Mesothelial cell of epicardium (in vitro differentiated cells): Measurements from ENCODE around the gene HMGN4. TPM values are rescaled to one million over a fixed set of nuclear protein-coding genes. Genes with fewer than 3 reads are reported as not detected.
"Not testable (repeated sequence)": the region's sequence is repeated elsewhere in the genome, so short reads cannot be mapped to it uniquely, and the experiment has no call there.

Experiments used
- DNase-seq, 2 experiments: peaks; one replicate each; pipeline ENCODE4 v3.0.0; 2021; ENCODE audit warnings: low spot score in 2 of 2; ENCODE audit not compliant: unreplicated experiment in 2 of 2
- H3K27ac Mint-ChIP-seq: 2 replicates; pipeline ENCODE4 v1.8.0; 2021; ENCODE audit warnings: mixed read lengths
- H3K27me3 Mint-ChIP-seq: 2 replicates; pipeline ENCODE4 v1.8.0; 2021; ENCODE audit warnings: low read depth, mixed read lengths
- H3K36me3 Mint-ChIP-seq: 2 replicates; pipeline ENCODE4 v1.8.0; 2021; ENCODE audit warnings: mixed read lengths
- H3K4me1 Mint-ChIP-seq: 2 replicates; pipeline ENCODE4 v1.8.0; 2021; ENCODE audit warnings: mixed read lengths
- H3K4me3 Mint-ChIP-seq: 2 replicates; pipeline ENCODE4 v1.8.0; 2021; ENCODE audit warnings: mild to moderate bottlenecking, moderate library complexity, mixed read lengths
- H3K9me3 Mint-ChIP-seq: 2 replicates; pipeline ENCODE4 v1.8.0; 2021; ENCODE audit warnings: mixed read lengths
- CTCF ChIP-seq: fragments of 200-600 bp; sonication (generic); IDR thresholded peaks from one replicate; pipeline ENCODE4 v1.5.0; 2021; ENCODE audit warnings: antibody characterized with exemption; ENCODE audit not compliant: unreplicated experiment
- total RNA-seq: library from RNA; stranded (reverse); gene quantifications from 3 replicates; pipeline ENCODE4 v1.2.1, GENCODE V29; 2021

The HMGN4 gene
- total RNA-seq, 1 donor from 2014 or later: 49.4 TPM

- peak; percentile 84 to 94 for DNase-seq
- H3K4me1 Mint-ChIP-seq: peaks cover 35% of the 10 kb centered on the region
- no peaks in the 10 kb centered on the region for H3K27me3 Mint-ChIP-seq
- no peaks in the 10 kb centered on the region for H3K36me3 Mint-ChIP-seq
- no peak for TF ChIP-seq CTCF
- peak overlapping the region; percentile 85 for H3K4me3 Mint-ChIP-seq
- no peaks in the 10 kb centered on the region for H3K9me3 Mint-ChIP-seq
- H3K27ac Mint-ChIP-seq: peak overlapping the region; percentile 97
Observed at GRCh38 chr6:26520850-26521599, 17.1 kb upstream of the HMGN4 start.

DNA sequence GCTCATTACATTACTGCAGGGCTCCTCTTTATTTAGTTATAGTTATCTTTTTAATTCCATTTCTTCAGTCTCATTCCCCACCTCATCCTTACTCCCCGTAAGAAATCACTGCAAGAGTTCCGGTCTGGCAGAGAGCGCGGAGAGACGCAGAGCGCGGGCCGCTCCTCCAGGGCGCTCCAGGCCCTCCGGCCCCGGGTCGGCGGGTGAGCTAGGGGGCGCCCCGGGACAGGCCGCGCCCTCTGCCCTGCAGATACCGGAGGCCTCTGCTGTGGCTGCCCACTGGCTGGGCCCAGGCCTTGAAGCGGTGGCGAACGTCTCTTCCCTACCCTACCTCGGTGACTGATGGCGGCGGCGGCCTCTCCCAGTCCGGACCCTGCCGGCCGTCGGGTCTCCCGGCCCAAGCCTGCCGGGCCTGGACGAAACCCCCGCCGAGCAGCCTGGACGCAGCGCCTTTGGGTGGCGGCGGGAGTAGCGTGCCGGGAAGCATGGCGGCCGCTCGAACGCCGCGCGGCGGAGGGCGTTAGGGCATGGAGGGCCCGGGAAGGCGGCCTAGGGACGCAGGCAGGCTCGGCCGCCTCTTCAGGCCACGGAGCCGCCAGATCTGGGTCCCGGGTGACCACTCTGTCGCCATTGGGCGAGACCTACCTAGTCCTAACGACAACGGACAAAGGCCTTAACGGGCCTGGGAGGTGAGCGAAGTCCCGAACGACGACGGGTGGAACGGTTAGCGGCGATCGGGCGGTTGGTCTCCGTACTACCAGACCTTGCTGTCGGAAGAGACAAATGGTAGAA, 16.4 kb upstream of the HMGN4 start:
- Mint-ChIP-seq H3K36me3 (no peaks in the 10 kb centered on the region), H3K4me1 (peaks cover 35% of the 10 kb centered on the region), H3K9me3 (no peaks in the 10 kb centered on the region), H3K27ac (peak overlapping the region; percentile 97), H3K27me3 (no peaks in the 10 kb centered on the region), H3K4me3 (peak overlapping the region; percentile 85)
- no peak for TF ChIP-seq CTCF
- peak; percentile 37 to 71 for DNase-seq

GRCh38 chr6:26522486-26523228, 15.5 kb upstream of the HMGN4 start:
- H3K27me3 Mint-ChIP-seq, DNase-seq, H3K36me3 Mint-ChIP-seq, H3K9me3 Mint-ChIP-seq: not testable (repeated sequence)
- peak overlapping the region; percentile 85 for H3K4me3 Mint-ChIP-seq
- H3K4me1 Mint-ChIP-seq: peaks cover 35% of the 10 kb centered on the region
- peak overlapping the region; percentile 97 for H3K27ac Mint-ChIP-seq

DNA sequence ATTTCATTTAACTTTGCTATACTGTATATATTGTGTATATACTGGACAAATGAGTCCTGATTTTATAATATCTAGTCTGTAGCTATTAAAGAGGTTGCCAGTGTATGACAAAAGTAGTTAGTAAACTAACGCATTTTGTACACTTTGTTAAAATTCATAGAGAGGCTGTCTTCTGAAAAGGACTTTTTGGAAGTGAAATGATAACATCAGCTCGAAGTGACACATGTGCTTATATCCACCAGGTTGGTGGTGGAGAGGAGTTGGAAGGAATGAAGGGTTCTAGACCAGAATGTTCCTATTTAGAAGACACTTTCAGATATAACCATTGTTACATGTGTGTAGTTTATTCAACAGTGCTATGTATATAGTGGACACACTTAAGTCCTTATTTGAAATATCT, 13.9 kb upstream of the HMGN4 start:
- H3K9me3 Mint-ChIP-seq, H3K4me3 Mint-ChIP-seq, H3K36me3 Mint-ChIP-seq, DNase-seq, H3K27me3 Mint-ChIP-seq: not testable (repeated sequence)
- Mint-ChIP-seq H3K4me1 (peaks cover 35% of the 10 kb centered on the region), H3K27ac (peak overlapping the region; percentile 19)

- H3K4me1 Mint-ChIP-seq: peaks cover 35% of the 10 kb centered on the region
- no peak for TF ChIP-seq CTCF
- H3K9me3 Mint-ChIP-seq: no peaks in the 10 kb centered on the region
- H3K27ac Mint-ChIP-seq: no peak overlapping the region
- no peaks in the 10 kb centered on the region for H3K27me3 Mint-ChIP-seq
- DNase-seq: no peak
- H3K4me3 Mint-ChIP-seq: no peak overlapping the region
- H3K36me3 Mint-ChIP-seq: no peaks in the 10 kb centered on the region
Observed at GRCh38 chr6:26524722-26525370, 13.3 kb upstream of the HMGN4 start.

DNA sequence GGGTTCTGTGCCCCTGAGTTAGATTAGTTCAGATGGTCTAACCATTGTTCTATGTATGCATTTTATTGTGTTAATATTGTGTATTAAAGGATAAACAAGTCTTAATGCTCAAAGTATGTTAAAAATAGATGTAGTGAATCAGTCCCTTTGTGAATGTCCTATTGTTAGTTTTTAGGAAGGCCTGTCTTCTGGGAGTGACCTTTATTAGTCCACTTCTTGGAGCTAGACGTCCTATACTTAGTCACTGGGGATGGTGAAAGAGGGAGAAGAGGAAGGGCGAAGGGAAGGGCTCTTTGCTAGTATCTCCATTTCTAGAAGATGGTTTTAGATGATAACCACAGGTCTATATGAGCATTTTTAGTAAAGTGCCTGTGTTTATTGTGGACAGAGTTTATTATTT, 12.3 kb upstream of the HMGN4 start:
- Mint-ChIP-seq H3K27ac (no peak overlapping the region), H3K4me3 (no peak overlapping the region), H3K9me3 (no peaks in the 10 kb centered on the region), H3K4me1 (peaks cover 28% of the 10 kb centered on the region), H3K36me3 (no peaks in the 10 kb centered on the region), H3K27me3 (no peaks in the 10 kb centered on the region)
- DNase-seq: no peak
- no peak for TF ChIP-seq CTCF
